T-cell (primary cell): ENCODE results near the gene ADK. TPM values are rescaled to one million over a fixed set of nuclear protein-coding genes. Genes with fewer than 3 reads are reported as not detected.
"Not testable (repeated sequence)": the region's sequence is repeated elsewhere in the genome, so short reads cannot be mapped to it uniquely, and the experiment has no call there.

Experiments
- ATAC-seq, 4 experiments: fragments of 200-7000 bp in 3 of 4; fragments of 150-1000 bp in 1 of 4; cut with Tn5 transposase; replicated peaks in 1 of 4; 1 replicate in 3 of 4; 2 replicates in 1 of 4; pipeline ENCODE4 v1.10.0; 2021; ENCODE audit warnings: moderate library complexity in 3 of 4, mild to moderate bottlenecking in 2 of 4, moderate number of reproducible peaks in 1 of 4
- CTCF ChIA-PET, 2 donors: fragments of 300-600 bp; sonication (Branson Sonifier 250); formaldehyde crosslinking; loops; one replicate each; lab custom pipeline; 2022; ENCODE audit warnings: antibody characterized with exemption in 2 of 2; lab: Charles Lee
- POLR2A ChIA-PET, 2 donors: fragments of 300-600 bp; sonication (Branson Sonifier 250); formaldehyde crosslinking; loops; one replicate each; lab custom pipeline; 2022; ENCODE audit warnings: antibody characterized with exemption in 2 of 2; lab: Charles Lee
- DNase-seq, 35 experiments: peaks; one replicate each; pipeline versions ENCODE4 v3.0.0 to v3.0.0-alpha.2; 2013 to 2023
- H3K27ac ChIP-seq: one replicate; pipeline ENCODE4 v1.5.1; 2013; ENCODE audit warnings: low read length
- H3K27me3 ChIP-seq, 2 experiments: replicated peaks in 1 of 2; 1 replicate in 1 of 2; 2 replicates in 1 of 2; pipeline versions ENCODE4 v1.6.1 to v1.7.0; 2013; ENCODE audit warnings: low read length in 1 of 2, mixed read lengths in 1 of 2; ENCODE audit not compliant: control insufficient read depth in 2 of 2, insufficient read depth in 2 of 2; ENCODE audit errors: extremely low read depth in 1 of 2
- H3K36me3 ChIP-seq, 2 donors: 1 replicate in 1 of 2; 2 replicates in 1 of 2; pipeline versions ENCODE4 v1.6.1 to v1.7.0; 2013; ENCODE audit warnings: low read length in 1 of 2; ENCODE audit not compliant: control insufficient read depth in 2 of 2, insufficient read depth in 1 of 2; ENCODE audit errors: extremely low read depth in 1 of 2
- H3K4me1 ChIP-seq, 2 experiments: 1 replicate in 1 of 2; 2 replicates in 1 of 2; pipeline versions ENCODE4 v1.6.1 to v1.7.0; 2013; ENCODE audit warnings: low read length in 2 of 2, mixed read lengths in 1 of 2; ENCODE audit not compliant: insufficient read depth in 2 of 2, control insufficient read depth in 1 of 2; ENCODE audit errors: extremely low read depth in 1 of 2
- H3K4me3 ChIP-seq, 2 donors: 1 replicate in 1 of 2; 2 replicates in 1 of 2; pipeline versions ENCODE4 v1.5.1 to v1.7.0; 2013; ENCODE audit warnings: mild to moderate bottlenecking in 2 of 2, low read length in 1 of 2, moderate library complexity in 1 of 2; ENCODE audit not compliant: control insufficient read depth in 1 of 2; ENCODE audit errors: extremely low read depth in 1 of 2
- H3K9me3 ChIP-seq: 2 replicates; pipeline ENCODE4 v1.7.0; 2013
- H3K27ac Mint-ChIP-seq, 2 donors: one replicate each; pipeline ENCODE4 v1.8.0; 2020 to 2021; ENCODE audit warnings: mild to moderate bottlenecking in 2 of 2, mixed read lengths in 2 of 2
- H3K27me3 Mint-ChIP-seq, 2 donors: one replicate each; pipeline ENCODE4 v1.8.0; 2021 to 2022; ENCODE audit warnings: mixed read lengths in 2 of 2
- H3K36me3 Mint-ChIP-seq: one replicate; pipeline ENCODE4 v1.8.0; 2021; ENCODE audit warnings: mixed read lengths
- H3K4me1 Mint-ChIP-seq, 3 donors: one replicate each; pipeline ENCODE4 v1.8.0; 2020 to 2022; ENCODE audit warnings: mixed read lengths in 3 of 3, mild to moderate bottlenecking in 1 of 3
- H3K4me3 Mint-ChIP-seq, 3 donors: one replicate each; pipeline ENCODE4 v1.8.0; 2020 to 2022; ENCODE audit warnings: mild to moderate bottlenecking in 3 of 3, mixed read lengths in 3 of 3, moderate library complexity in 3 of 3
- H3K9me3 Mint-ChIP-seq, 3 donors: one replicate each; pipeline ENCODE4 v1.8.0; 2020 to 2022; ENCODE audit warnings: mixed read lengths in 3 of 3
- WGBS: methylation state at CpG from one replicate; pipeline ENCODE4 v1.1.5; 2013; ENCODE audit warnings: missing lambda C conversion rate; ENCODE audit not compliant: insufficient coverage; 5-methylcytosine and 5-hydroxymethylcytosine counted together
- total RNA-seq, 35 experiments: library from RNA in 6 of 35; stranded (reverse) in 6 of 35; fragments of 120-200 nt in 1 of 35; gene quantifications; one replicate each; pipeline versions ENCODE4 v1.2.1 to v1.2.4 and lab custom pipeline; 2013 to 2026

The ADK gene
- total RNA-seq, 5 donors from 2014 or later (not counting 1 experiment from before 2014, with no cell fraction given), result 20.7 to 32.8 (median 23.6) TPM

GRCh38 chr10:74137992-74138391 lies 13.0 kb upstream of the ADK start:
- Mint-ChIP-seq H3K27ac (no peak overlapping the region), H3K4me1 (peaks cover 5 to 16% (median 12%) of the 10 kb centered on the region in 3 donors), H3K9me3 (no peaks in the 10 kb centered on the region), H3K4me3 (no peak overlapping the region), H3K36me3 (peaks cover 32% of the 10 kb centered on the region), H3K27me3 (no peaks in the 10 kb centered on the region)
- DNase-seq, result peak in 1 of 35 experiments; percentile 11
- POLR2A ChIA-PET, result interaction anchor here in 1 of 2 donors (0.6 kb wide), 1 partner anchor 142 kb away, joined by 10 read pairs; no protein-coding TSS in a partner anchor
- WGBS, result 100% methylated on average over 1 of the region's 5 CpGs
- H3K4me1 ChIP-seq, result no peaks in the 10 kb centered on the region
- no peak overlapping the region for H3K27ac ChIP-seq
- H3K27me3 ChIP-seq, result no peaks in the 10 kb centered on the region
- peaks cover 0 to 44% of the 10 kb centered on the region in 2 donors for H3K36me3 ChIP-seq
- H3K4me3 ChIP-seq, result no peak overlapping the region
- ATAC-seq, result no peak
- CTCF ChIA-PET, result interaction anchor here in 1 of 2 donors (0.7 to 1.3 kb wide), 5 partner anchors 39 to 300 kb away, joined by 3 to 4 read pairs (median 3); no protein-coding TSS in a partner anchor
- H3K9me3 ChIP-seq, result no peaks in the 10 kb centered on the region

GRCh38 chr10:74138596-74138995 lies 12.4 kb upstream of the ADK start:
- H3K4me3 ChIP-seq, DNase-seq, H3K9me3 Mint-ChIP-seq, H3K27ac Mint-ChIP-seq, H3K4me1 ChIP-seq, H3K27ac ChIP-seq, H3K27me3 ChIP-seq, ATAC-seq, H3K4me3 Mint-ChIP-seq, H3K27me3 Mint-ChIP-seq, H3K9me3 ChIP-seq: not testable (repeated sequence)
- Mint-ChIP-seq H3K4me1 (peaks cover 5 to 17% (median 12%) of the 10 kb centered on the region in 3 donors), H3K36me3 (peaks cover 30% of the 10 kb centered on the region)
- POLR2A ChIA-PET, result interaction anchor here (0.6 to 0.7 kb wide), 2 partner anchors 17 to 56 kb away, joined by 3 to 6 read pairs; no protein-coding TSS in a partner anchor
- H3K36me3 ChIP-seq, result peaks cover 0 to 38% of the 10 kb centered on the region in 2 donors
- WGBS, result no CpG with 5 or more reads among the region's 5 CpGs
- CTCF ChIA-PET, result interaction anchor here (0.5 to 1.3 kb wide), 8 partner anchors 8 to 913 kb away, joined by 3 to 6 read pairs (median 4); no protein-coding TSS in a partner anchor

GRCh38 chr10:74139981-74140380 lies 11.0 kb upstream of the ADK start:
- DNase-seq, result no peak
- Mint-ChIP-seq H3K36me3 (peaks cover 21% of the 10 kb centered on the region), H3K27ac (no peak overlapping the region), H3K4me3 (no peak overlapping the region), H3K9me3 (no peaks in the 10 kb centered on the region), H3K27me3 (no peaks in the 10 kb centered on the region), H3K4me1 (peaks cover 7 to 18% (median 15%) of the 10 kb centered on the region in 3 donors)
- Histone ChIP-seq H3K27ac (no peak overlapping the region), H3K9me3 (no peaks in the 10 kb centered on the region), H3K4me3 (no peak overlapping the region), H3K27me3 (no peaks in the 10 kb centered on the region), H3K4me1 (no peaks in the 10 kb centered on the region), H3K36me3 (peaks cover 0 to 32% of the 10 kb centered on the region in 2 donors)
- POLR2A ChIA-PET, result no interaction called here
- CTCF ChIA-PET, result interaction anchor here in 1 of 2 donors (0.6 kb wide), 1 partner anchor 992 kb away, joined by 6 read pairs; no protein-coding TSS in a partner anchor
- ATAC-seq, result no peak
- WGBS, result 97% methylated on average over 18 of the region's 18 CpGs

GRCh38 chr10:74140553-74140952 lies 10.5 kb upstream of the ADK start:
- ChIA-PET POLR2A (no interaction called here), CTCF (no interaction called here)
- no peak overlapping the region for H3K27ac Mint-ChIP-seq
- no CpG with 5 or more reads among the region's 2 CpGs for WGBS
- no peak overlapping the region for H3K4me3 Mint-ChIP-seq
- H3K36me3 ChIP-seq, result peaks cover 0 to 29% of the 10 kb centered on the region in 2 donors
- no peaks in the 10 kb centered on the region for H3K4me1 ChIP-seq
- ATAC-seq, result no peak
- H3K4me1 Mint-ChIP-seq, result peaks cover 13 to 23% (median 19%) of the 10 kb centered on the region in 3 donors
- H3K9me3 ChIP-seq, result no peaks in the 10 kb centered on the region
- H3K4me3 ChIP-seq, result no peak overlapping the region
- H3K27ac ChIP-seq, result no peak overlapping the region
- H3K27me3 Mint-ChIP-seq, result no peaks in the 10 kb centered on the region
- no peak for DNase-seq
- no peaks in the 10 kb centered on the region for H3K9me3 Mint-ChIP-seq
- H3K27me3 ChIP-seq, result no peaks in the 10 kb centered on the region
- H3K36me3 Mint-ChIP-seq, result peaks cover 18% of the 10 kb centered on the region

GRCh38 chr10:74145133-74145532 lies 5.9 kb upstream of the ADK start:
- WGBS, result no CpG with 5 or more reads among the region's 2 CpGs

GRCh38 chr10:74146980-74147379 lies 4.0 kb upstream of the ADK start:
- peaks cover 0 to 16% of the 10 kb centered on the region in 2 donors for H3K36me3 ChIP-seq
- H3K9me3 Mint-ChIP-seq, H3K27ac ChIP-seq, H3K4me3 Mint-ChIP-seq, H3K27ac Mint-ChIP-seq, ATAC-seq, DNase-seq, H3K9me3 ChIP-seq, H3K27me3 Mint-ChIP-seq, CTCF ChIA-PET, H3K4me3 ChIP-seq, H3K27me3 ChIP-seq: not testable (repeated sequence)
- Mint-ChIP-seq H3K4me1 (peaks cover 42 to 43% (median 43%) of the 10 kb centered on the region in 3 donors), H3K36me3 (peaks cover 13% of the 10 kb centered on the region)
- POLR2A ChIA-PET, result interaction anchor here in 1 of 2 donors (0.6 to 0.7 kb wide), 2 partner anchors 83 to 240 kb away, joined by 4 to 5 read pairs; no protein-coding TSS in a partner anchor
- 100% methylated on average over 1 of the region's 10 CpGs for WGBS
- H3K4me1 ChIP-seq, result peaks cover 10 to 23% of the 10 kb centered on the region in 2 experiments

More at GRCh38 chr10:74145133-74145532, 5.9 kb upstream of the ADK start:
- no peak overlapping the region for H3K27ac Mint-ChIP-seq
- peaks cover 0 to 16% of the 10 kb centered on the region in 2 donors for H3K36me3 ChIP-seq
- POLR2A ChIA-PET, result interaction anchor here (0.5 kb wide), 2 partner anchors 12 to 1007 kb away, joined by 3 read pairs; no protein-coding TSS in a partner anchor
- no peak for ATAC-seq
- peaks cover 10 to 18% of the 10 kb centered on the region in 2 experiments for H3K4me1 ChIP-seq
- H3K27me3 ChIP-seq, result no peaks in the 10 kb centered on the region
- H3K4me1 Mint-ChIP-seq, result peaks cover 45 to 46% (median 45%) of the 10 kb centered on the region in 3 donors
- no peaks in the 10 kb centered on the region for H3K9me3 Mint-ChIP-seq
- no peak overlapping the region for H3K27ac ChIP-seq
- peaks cover 13% of the 10 kb centered on the region for H3K36me3 Mint-ChIP-seq
- no peaks in the 10 kb centered on the region for H3K27me3 Mint-ChIP-seq
- DNase-seq, result no peak
- H3K4me3 ChIP-seq, result no peak overlapping the region
- H3K4me3 Mint-ChIP-seq, result no peak overlapping the region
- H3K9me3 ChIP-seq, result no peaks in the 10 kb centered on the region
- CTCF ChIA-PET, result interaction anchor here (0.6 to 1.7 kb wide), 2 partner anchors 90 to 898 kb away, joined by 5 to 6 read pairs; no protein-coding TSS in a partner anchor
